Activated CD4-positive, alpha-beta T cell treated with anti-CD3 and anti-CD28 coated beads, Interleukin-2, amount 10 ng/mL, durations not matched to agents 7 days and 5 days (primary cell): ENCODE data around the gene GUCY1B1. TPM values are rescaled to one million over a fixed set of nuclear protein-coding genes. Genes with fewer than 3 reads are reported as not detected.

Source experiments
- CTCF ChIA-PET: fragments of 350-600 bp; sonication (Branson Sonifier 250); formaldehyde crosslinking; loops from one replicate; lab custom pipeline; 2021; ENCODE audit warnings: antibody characterized with exemption; lab: Charles Lee
- POLR2A ChIA-PET: fragments of 350-600 bp; sonication (Branson Sonifier 250); formaldehyde crosslinking; loops from one replicate; lab custom pipeline; 2021; ENCODE audit warnings: antibody characterized with exemption; lab: Charles Lee
- DNase-seq: peaks from one replicate; pipeline ENCODE4 v3.0.0-alpha.2; 2020
- H3K27ac Mint-ChIP-seq: one replicate; pipeline ENCODE4 v1.8.0; 2021; ENCODE audit warnings: mild to moderate bottlenecking, moderate library complexity, mixed read lengths
- H3K27me3 Mint-ChIP-seq: one replicate; pipeline ENCODE4 v1.8.0; 2021; ENCODE audit warnings: mixed read lengths
- H3K36me3 Mint-ChIP-seq: one replicate; pipeline ENCODE4 v1.8.0; 2021; ENCODE audit warnings: low read depth, mixed read lengths
- H3K4me1 Mint-ChIP-seq: one replicate; pipeline ENCODE4 v1.8.0; 2021; ENCODE audit warnings: mixed read lengths
- H3K4me3 Mint-ChIP-seq: one replicate; pipeline ENCODE4 v1.8.0; 2021; ENCODE audit warnings: mild to moderate bottlenecking, moderate library complexity, mixed read lengths
- H3K9me3 Mint-ChIP-seq: one replicate; pipeline ENCODE4 v1.8.0; 2021; ENCODE audit warnings: mixed read lengths
- total RNA-seq, 2 experiments: library from RNA; stranded (reverse); gene quantifications; one replicate each; pipeline ENCODE4 v1.2.3, GENCODE V29; 2021

Gene GUCY1B1
- total RNA-seq, 2 experiments from 2014 or later: 0.12 to 0.29 TPM

GRCh38 chr4:155819066-155819465 is 60.2 kb downstream of the GUCY1B1 start:
- CTCF ChIA-PET: no interaction called here
- POLR2A ChIA-PET: no interaction called here
- no peaks in the 10 kb centered on the region for H3K36me3 Mint-ChIP-seq

DNA sequence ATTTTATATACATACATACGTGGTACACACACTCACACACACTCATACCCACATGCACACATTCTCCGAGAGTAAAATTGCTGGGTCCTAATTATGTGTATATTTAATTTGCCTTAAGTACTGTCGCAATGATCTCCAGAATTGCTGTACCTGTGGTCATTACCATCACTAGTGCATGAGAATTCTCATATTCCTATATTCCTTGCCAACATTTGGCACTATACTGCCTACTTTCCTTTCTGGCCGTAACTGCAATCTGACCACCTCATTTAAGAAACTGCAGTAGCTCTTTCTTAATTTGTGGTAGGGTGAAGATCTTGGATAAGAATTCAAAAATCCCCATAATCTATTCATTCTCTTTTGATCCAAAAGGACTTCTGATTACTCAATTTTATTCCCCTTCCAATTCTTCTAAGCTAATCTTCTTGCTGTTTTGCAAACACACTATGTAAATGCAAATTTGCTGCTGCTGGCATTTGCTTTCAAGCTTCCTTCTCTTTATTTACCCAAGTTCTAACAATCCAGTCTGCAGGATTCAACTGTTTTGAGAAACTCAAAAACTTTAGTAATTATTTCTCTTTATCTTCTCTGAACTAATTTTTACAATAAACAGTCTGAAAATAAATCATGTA is 62.2 kb downstream of the GUCY1B1 start:
- no peaks in the 10 kb centered on the region for H3K4me1 Mint-ChIP-seq
- no peaks in the 10 kb centered on the region for H3K9me3 Mint-ChIP-seq
- no peaks in the 10 kb centered on the region for H3K36me3 Mint-ChIP-seq
- POLR2A ChIA-PET: no interaction called here
- H3K27ac Mint-ChIP-seq: no peak overlapping the region
- H3K4me3 Mint-ChIP-seq: no peak overlapping the region
- no peaks in the 10 kb centered on the region for H3K27me3 Mint-ChIP-seq
- CTCF ChIA-PET: no interaction called here
- DNase-seq: no peak

More at GRCh38 chr4:155819066-155819465, 60.2 kb downstream of the GUCY1B1 start:
- Mint-ChIP-seq H3K4me1 (no peaks in the 10 kb centered on the region), H3K27me3 (no peaks in the 10 kb centered on the region), H3K4me3 (no peak overlapping the region), H3K9me3 (no peaks in the 10 kb centered on the region), H3K27ac (no peak overlapping the region)
- no peak for DNase-seq

DNA sequence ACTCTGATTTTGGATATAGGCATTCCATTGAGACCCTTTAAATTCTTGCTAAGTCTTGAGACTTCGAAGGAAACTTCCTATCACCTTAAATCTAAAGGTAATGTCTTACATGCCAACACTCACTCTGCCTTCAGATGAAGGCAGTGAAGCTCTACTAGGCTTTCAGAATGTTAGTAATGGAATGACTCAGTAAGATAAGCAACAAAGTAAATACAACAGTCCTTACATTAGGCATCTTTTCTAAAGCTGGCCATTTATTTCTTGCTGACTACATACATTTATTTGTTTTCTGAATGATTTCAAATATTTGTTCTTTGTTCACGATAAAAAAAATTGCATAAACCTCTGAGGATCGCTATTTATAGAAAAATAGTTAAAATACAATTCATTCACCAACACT is 63.8 kb downstream of the GUCY1B1 start:
- CTCF ChIA-PET: no interaction called here
- H3K4me3 Mint-ChIP-seq: no peak overlapping the region
- peaks cover 3% of the 10 kb centered on the region for H3K27me3 Mint-ChIP-seq

DNA sequence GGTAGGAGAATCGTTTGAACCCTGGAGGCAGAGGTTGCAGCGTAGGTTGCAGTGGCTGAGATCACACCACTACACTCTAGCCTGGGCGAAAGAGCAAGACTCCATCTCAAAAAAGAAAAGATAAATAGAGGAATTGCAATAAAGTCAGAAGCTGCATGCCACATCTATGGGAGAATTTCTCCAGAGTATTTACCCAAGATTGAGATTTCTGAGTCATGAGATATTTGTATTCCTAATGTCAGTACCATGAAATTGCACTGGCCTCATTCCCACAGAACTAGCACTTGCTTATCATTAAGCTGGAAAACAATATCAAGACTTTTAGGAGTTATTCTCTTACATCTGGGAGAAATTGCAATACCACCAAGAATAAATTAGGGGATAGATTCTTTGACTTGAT is 69.8 kb downstream of the GUCY1B1 start:
- Mint-ChIP-seq H3K4me1 (no peaks in the 10 kb centered on the region), H3K4me3 (no peak overlapping the region), H3K27ac (no peak overlapping the region), H3K9me3 (no peaks in the 10 kb centered on the region), H3K36me3 (no peaks in the 10 kb centered on the region), H3K27me3 (peaks cover 5% of the 10 kb centered on the region)
- no peak for DNase-seq
- ChIA-PET POLR2A (no interaction called here), CTCF (no interaction called here)

More for the DNA sequence above, 63.8 kb downstream of the GUCY1B1 start:
- no peaks in the 10 kb centered on the region for H3K9me3 Mint-ChIP-seq
- H3K4me1 Mint-ChIP-seq: no peaks in the 10 kb centered on the region
- DNase-seq: no peak
- H3K27ac Mint-ChIP-seq: no peak overlapping the region
- H3K36me3 Mint-ChIP-seq: no peaks in the 10 kb centered on the region
- POLR2A ChIA-PET: no interaction called here

- Mint-ChIP-seq H3K4me3 (no peak overlapping the region), H3K27me3 (peaks cover 2% of the 10 kb centered on the region), H3K27ac (no peak overlapping the region), H3K9me3 (no peaks in the 10 kb centered on the region), H3K4me1 (no peaks in the 10 kb centered on the region), H3K36me3 (no peaks in the 10 kb centered on the region)
- CTCF ChIA-PET: no interaction called here
- DNase-seq: no peak
- POLR2A ChIA-PET: no interaction called here
These were observed 73.8 kb downstream of the GUCY1B1 start for GRCh38 chr4:155832664-155833063.

DNA sequence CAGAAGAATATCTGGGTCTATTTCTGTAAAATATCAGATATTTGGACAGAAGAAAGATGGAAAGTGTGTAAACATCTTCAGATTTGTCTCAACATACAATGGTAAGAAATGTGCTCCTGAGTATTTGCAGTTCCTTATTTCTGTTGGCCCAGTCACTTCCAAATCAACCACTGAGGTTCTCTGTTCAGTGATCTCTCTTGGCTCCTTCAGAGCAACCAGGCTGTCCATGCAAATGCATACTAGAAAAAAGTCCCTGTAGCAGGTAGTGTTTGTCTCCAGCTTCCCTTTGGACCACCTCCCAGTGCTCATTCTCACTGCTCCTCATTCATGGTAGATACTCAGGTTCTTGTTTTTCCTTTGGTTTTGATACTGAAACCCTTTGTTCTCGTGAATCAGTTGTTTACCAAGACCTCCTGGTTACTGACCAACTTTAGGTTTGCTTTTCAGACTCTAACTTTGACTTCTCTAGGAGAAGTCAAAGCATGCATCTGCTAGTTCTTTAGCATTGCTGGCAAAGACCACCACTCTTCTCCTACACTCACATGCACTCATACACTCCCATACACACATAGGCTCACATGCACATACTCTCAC is 78.5 kb downstream of the GUCY1B1 start:
- H3K4me1 Mint-ChIP-seq: no peaks in the 10 kb centered on the region
- no peaks in the 10 kb centered on the region for H3K36me3 Mint-ChIP-seq
- H3K27me3 Mint-ChIP-seq: peaks cover 4% of the 10 kb centered on the region
- no peak overlapping the region for H3K4me3 Mint-ChIP-seq
- POLR2A ChIA-PET: no interaction called here
- H3K9me3 Mint-ChIP-seq: no peaks in the 10 kb centered on the region
- no peak overlapping the region for H3K27ac Mint-ChIP-seq
- DNase-seq: no peak
- CTCF ChIA-PET: no interaction called here

- ChIA-PET POLR2A (no interaction called here), CTCF (no interaction called here)
- no peaks in the 10 kb centered on the region for H3K36me3 Mint-ChIP-seq
- H3K27ac Mint-ChIP-seq: no peak overlapping the region
- peaks cover 2% of the 10 kb centered on the region for H3K27me3 Mint-ChIP-seq
- DNase-seq: no peak
- H3K4me1 Mint-ChIP-seq: no peaks in the 10 kb centered on the region
- no peak overlapping the region for H3K4me3 Mint-ChIP-seq
- no peaks in the 10 kb centered on the region for H3K9me3 Mint-ChIP-seq
These were observed 83.3 kb downstream of the GUCY1B1 start for GRCh38 chr4:155842080-155842479.

GRCh38 chr4:155846929-155847328 is 88.1 kb downstream of the GUCY1B1 start:
- H3K36me3 Mint-ChIP-seq: no peaks in the 10 kb centered on the region
- H3K27ac Mint-ChIP-seq: no peak overlapping the region
- H3K4me1 Mint-ChIP-seq: no peaks in the 10 kb centered on the region
- no peak overlapping the region for H3K4me3 Mint-ChIP-seq
- ChIA-PET POLR2A (no interaction called here), CTCF (no interaction called here)
- H3K9me3 Mint-ChIP-seq: no peaks in the 10 kb centered on the region
- no peaks in the 10 kb centered on the region for H3K27me3 Mint-ChIP-seq
- DNase-seq: no peak

DNA sequence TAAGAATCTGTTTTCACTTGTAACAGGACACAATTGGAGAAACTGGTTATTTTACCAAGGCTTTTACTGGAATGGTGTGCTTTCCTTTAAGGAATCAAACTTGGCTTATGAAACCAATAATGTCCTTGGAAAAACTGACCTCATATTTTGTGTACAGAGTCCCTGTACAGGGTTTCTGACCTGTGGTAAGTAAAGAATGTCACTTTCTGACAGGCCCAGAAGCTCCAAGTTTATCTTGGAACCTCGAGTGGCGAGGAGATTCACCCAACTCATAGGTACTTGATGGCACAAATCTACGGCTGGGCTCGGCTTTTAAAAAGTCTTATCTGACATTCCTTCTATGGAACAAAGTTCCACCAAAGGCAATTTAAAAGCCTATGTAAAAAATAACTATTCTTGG is 90.2 kb downstream of the GUCY1B1 start:
- CTCF ChIA-PET: no interaction called here
- H3K4me1 Mint-ChIP-seq: no peaks in the 10 kb centered on the region
- H3K27me3 Mint-ChIP-seq: no peaks in the 10 kb centered on the region

GRCh38 chr4:155853189-155853588 is 94.4 kb downstream of the GUCY1B1 start:
- H3K27me3 Mint-ChIP-seq: no peaks in the 10 kb centered on the region
- no peaks in the 10 kb centered on the region for H3K36me3 Mint-ChIP-seq
- no peaks in the 10 kb centered on the region for H3K9me3 Mint-ChIP-seq
- no peak overlapping the region for H3K4me3 Mint-ChIP-seq
- DNase-seq: no peak
- H3K4me1 Mint-ChIP-seq: no peaks in the 10 kb centered on the region
- ChIA-PET CTCF (no interaction called here), POLR2A (no interaction called here)
- H3K27ac Mint-ChIP-seq: no peak overlapping the region

More for the DNA sequence above, 90.2 kb downstream of the GUCY1B1 start:
- DNase-seq: no peak
- H3K9me3 Mint-ChIP-seq: no peaks in the 10 kb centered on the region
- no peak overlapping the region for H3K4me3 Mint-ChIP-seq
- POLR2A ChIA-PET: no interaction called here
- no peaks in the 10 kb centered on the region for H3K36me3 Mint-ChIP-seq
- no peak overlapping the region for H3K27ac Mint-ChIP-seq

GRCh38 chr4:155854582-155855226 is 95.9 kb downstream of the GUCY1B1 start:
- ChIA-PET POLR2A (no interaction called here), CTCF (no interaction called here)
- H3K4me1 Mint-ChIP-seq: no peaks in the 10 kb centered on the region
- no peak overlapping the region for H3K4me3 Mint-ChIP-seq
- no peak overlapping the region for H3K27ac Mint-ChIP-seq
- no peaks in the 10 kb centered on the region for H3K36me3 Mint-ChIP-seq
- H3K27me3 Mint-ChIP-seq: no peaks in the 10 kb centered on the region
- H3K9me3 Mint-ChIP-seq: no peaks in the 10 kb centered on the region
- no peak for DNase-seq

GRCh38 chr4:155855897-155856296 is 97.1 kb downstream of the GUCY1B1 start:
- Mint-ChIP-seq H3K36me3 (no peaks in the 10 kb centered on the region), H3K4me1 (no peaks in the 10 kb centered on the region), H3K27me3 (no peaks in the 10 kb centered on the region), H3K27ac (no peak overlapping the region), H3K4me3 (no peak overlapping the region), H3K9me3 (no peaks in the 10 kb centered on the region)
- no peak for DNase-seq
- POLR2A ChIA-PET: no interaction called here
- CTCF ChIA-PET: no interaction called here
